Measurements from ENCODE around the gene COPS4.
"Not testable (repeated sequence)": the region's sequence is repeated elsewhere in the genome, so short reads cannot be mapped to it uniquely, and the experiment has no call there.

GRCh38 chr4:83023599-83023998, 11.4 kb upstream of the COPS4 start:
- not testable (repeated sequence) for TF ChIP-seq POLR2A, POLR2AphosphoS5 (IDR thresholded peaks at IDR 0.05; ENCODE audit: low read depth, low read length)

Measured in GM12891 (cell line).